ENCODE data around the gene MDGA2. TPM values are rescaled to one million over a fixed set of nuclear protein-coding genes. Genes with fewer than 3 reads are reported as not detected.

Gene MDGA2
- total and polyA plus RNA-seq, 2 of the 13 experiments (the other 11 are each of a cell fraction or from before 2014, with no cell fraction given), result not detected

- ChIA-PET POLR2A (no interaction called here), CTCF (ENCODE audit: low intra/inter-chr PET ratio, low total read pairs) (no interaction called here)
- 0% methylated on average over 1 of the region's 1 CpG for WGBS (ENCODE audit: low lambda C conversion rate)
- TF ChIP-seq ZNF446 (CRISPR knock-in tag; IDR thresholded peaks at IDR 0.05), result no peak
- TF ChIP-seq ZNF101 (CRISPR knock-in tag; IDR thresholded peaks at IDR 0.05; ENCODE audit: borderline replicate concordance, low read depth), result no peak
- Histone ChIP-seq H3K36me3 (replicated peaks in 1 of 2; ENCODE audit: control insufficient read depth in 1 of 2, insufficient read depth in 2 of 2, low read length in 2 of 2) (no peaks in the 10 kb centered on the region), H4K20me1 (ENCODE audit: insufficient read depth, low read length) (no peaks in the 10 kb centered on the region), H3K79me2 (ENCODE audit: insufficient read depth, low read length) (no peaks in the 10 kb centered on the region), H3K27me3 (ENCODE audit: control insufficient read depth in 1 of 2, insufficient read depth in 2 of 2, low read length in 2 of 2) (no peaks in the 10 kb centered on the region), H3K4me3 (replicated peaks in 1 of 3; ENCODE audit: insufficient read depth in 1 of 3, low read depth in 2 of 3, low read length in 3 of 3) (no peak overlapping the region), H3K9ac (ENCODE audit: insufficient read depth, low read depth, low read length) (no peak overlapping the region), H3K9me3 (ENCODE audit: low read length) (no peaks in the 10 kb centered on the region), H3K4me1 (ENCODE audit: insufficient read depth, low read length) (no peaks in the 10 kb centered on the region), H3K4me2 (ENCODE audit: low read depth, low read length) (no peak overlapping the region), H3K27ac (ENCODE audit: extremely low read length, insufficient read depth, low read length) (no peak overlapping the region), H2AFZ (ENCODE audit: low read length) (no peak overlapping the region)
- FAIRE-seq (no peak), ATAC-seq (no peak), DNase-seq (ENCODE audit: low spot score) (no peak)
- BruUV-seq (replicated peaks), result no TSS peak
- in situ Hi-C loops (cut with HindIII; ENCODE audit: extremely low pct_ligation_motif_present, low pct_unique_long_range_greater_than_20kb) (no loop called here), intact Hi-C loops (cut with micrococcal nuclease; ENCODE audit: unreplicated experiment) (no loop called here)
Measured at GRCh38 chr14:47422191-47422590, 253.2 kb downstream of the MDGA2 start.

DNA sequence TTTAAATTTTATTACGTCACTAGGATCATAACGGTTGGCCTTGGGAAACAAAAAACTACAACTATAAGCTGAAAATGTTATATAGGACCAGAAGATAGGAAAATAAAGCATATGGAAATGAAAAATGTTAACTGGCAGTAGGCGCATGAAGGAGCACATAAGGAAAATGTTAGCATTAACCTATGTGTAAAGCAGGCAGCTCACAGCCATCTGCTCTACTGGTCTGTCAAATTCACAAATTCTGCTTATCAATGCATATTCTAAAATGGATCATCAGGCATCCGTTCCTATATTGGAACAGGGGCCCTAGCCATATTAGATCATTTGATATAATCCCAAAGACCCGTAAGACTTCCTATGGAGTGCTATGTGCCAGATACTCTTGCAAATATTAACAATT, 263.9 kb downstream of the MDGA2 start:
- POLR2A ChIA-PET, result no interaction called here
- no peak for FAIRE-seq
- no peak for ATAC-seq

More for the DNA sequence above, 263.9 kb downstream of the MDGA2 start:
- Histone ChIP-seq H3K4me2 (ENCODE audit: low read depth, low read length) (no peak overlapping the region), H3K79me2 (ENCODE audit: insufficient read depth, low read length) (no peaks in the 10 kb centered on the region), H2AFZ (ENCODE audit: low read length) (no peak overlapping the region), H3K4me3 (replicated peaks in 1 of 3; ENCODE audit: insufficient read depth in 1 of 3, low read depth in 2 of 3, low read length in 3 of 3) (no peak overlapping the region), H3K9ac (ENCODE audit: insufficient read depth, low read depth, low read length) (no peak overlapping the region), H3K27ac (ENCODE audit: extremely low read length, insufficient read depth, low read length) (no peak overlapping the region), H3K36me3 (replicated peaks in 1 of 2; ENCODE audit: control insufficient read depth in 1 of 2, insufficient read depth in 2 of 2, low read length in 2 of 2) (no peaks in the 10 kb centered on the region), H3K4me1 (ENCODE audit: insufficient read depth, low read length) (no peaks in the 10 kb centered on the region), H3K9me3 (ENCODE audit: low read length) (no peaks in the 10 kb centered on the region), H4K20me1 (ENCODE audit: insufficient read depth, low read length) (no peaks in the 10 kb centered on the region), H3K27me3 (ENCODE audit: control insufficient read depth in 1 of 2, insufficient read depth in 2 of 2, low read length in 2 of 2) (no peaks in the 10 kb centered on the region)
- no TSS peak for BruUV-seq (replicated peaks)
- intact Hi-C loops (cut with micrococcal nuclease; ENCODE audit: unreplicated experiment) (no loop called here), in situ Hi-C loops (cut with HindIII; ENCODE audit: extremely low pct_ligation_motif_present, low pct_unique_long_range_greater_than_20kb) (no loop called here)
- 22% methylated on average over 5 of the region's 5 CpGs for WGBS (ENCODE audit: low lambda C conversion rate)
- CTCF ChIA-PET (ENCODE audit: low intra/inter-chr PET ratio, low total read pairs), result no interaction called here
- no peak for DNase-seq (ENCODE audit: low spot score)
- TF ChIP-seq CREB1 (IDR thresholded peaks at IDR 0.05) (peak; percentile 60), CREB1 (CRISPR knock-in tag; IDR thresholded peaks at IDR 0.05) (no peak), CHD4 (IDR thresholded peaks at IDR 0.05; ENCODE audit: borderline replicate concordance, low read length) (no peak)

Data from HepG2 (cell line).